H1 (cell line): ENCODE results near the gene FAT1. TPM values are rescaled to one million over a fixed set of nuclear protein-coding genes. Genes with fewer than 3 reads are reported as not detected.

Experiments
- CTCF ChIA-PET: fragments of 300-600 bp; sonication (Branson Sonifier 250); formaldehyde crosslinking; loops from one replicate; lab custom pipeline; 2021; ENCODE audit not compliant: partially characterized antibody; lab: Charles Lee
- POLR2A ChIA-PET: fragments of 300-600 bp; sonication (Branson Sonifier 250); formaldehyde crosslinking; loops from one replicate; lab custom pipeline; 2021; ENCODE audit warnings: inconsistent platforms; ENCODE audit not compliant: partially characterized antibody; lab: Charles Lee
- DNase-seq, 2 experiments: peaks; one replicate each; pipeline versions ENCODE4 v3.0.0 to v3.0.0-alpha.2; 2010 to 2022; ENCODE audit warnings: low spot score in 2 of 2, low read depth in 1 of 2, mixed read lengths in 1 of 2
- FAIRE-seq: peaks from 2 replicates; lab custom pipeline; 2011; peaks lifted over from hg19 to GRCh38; lab: Jason Lieb, UNC
- H2AFZ ChIP-seq: 2 replicates; pipeline ENCODE4 v1.8.1; 2012; ENCODE audit warnings: low read length, inconsistent platforms
- H2AK5ac ChIP-seq: 2 replicates; pipeline ENCODE4 v1.6.1; 2013; ENCODE audit warnings: low read depth, low read length
- H2BK120ac ChIP-seq: replicated peaks from 2 replicates; pipeline ENCODE3; 2013; ENCODE audit warnings: low read depth, low read length, inconsistent platforms
- H2BK12ac ChIP-seq: 2 replicates; pipeline ENCODE4 v1.6.1; 2013; ENCODE audit warnings: low read depth, low read length
- H2BK15ac ChIP-seq: 2 replicates; pipeline ENCODE4 v1.6.1; 2013; ENCODE audit warnings: low read length
- H2BK20ac ChIP-seq: 2 replicates; pipeline ENCODE4 v1.6.1; 2013; ENCODE audit warnings: low read length
- H2BK5ac ChIP-seq: 2 replicates; pipeline ENCODE4 v1.6.1; 2013; ENCODE audit warnings: low read depth, low read length
- H3K14ac ChIP-seq: 2 replicates; pipeline ENCODE4 v1.6.1; 2013; ENCODE audit warnings: inconsistent platforms; ENCODE audit not compliant: insufficient read length
- H3K18ac ChIP-seq: 2 replicates; pipeline ENCODE4 v1.6.1; 2013; ENCODE audit warnings: low read length; ENCODE audit errors: extremely low read depth
- H3K23ac ChIP-seq: 2 replicates; pipeline ENCODE4 v1.6.1; 2013; ENCODE audit warnings: inconsistent platforms; ENCODE audit not compliant: insufficient read length
- H3K23me2 ChIP-seq: 2 replicates; pipeline ENCODE4 v1.6.1; 2013; ENCODE audit warnings: low read depth, low read length
- H3K27ac ChIP-seq: 2 replicates; pipeline ENCODE4 v1.6.1; 2011; ENCODE audit warnings: low read depth, low read length, inconsistent platforms
- H3K27me3 ChIP-seq, 4 experiments: replicated peaks in 1 of 4; 1 replicate in 1 of 4; 2 replicates in 3 of 4; pipeline versions ENCODE4 v1.6.1 to v1.8.1; 2011 to 2013; ENCODE audit warnings: low read length in 3 of 4, mild to moderate bottlenecking in 3 of 4, inconsistent platforms in 2 of 4, mixed read lengths in 2 of 4, moderate library complexity in 1 of 4; ENCODE audit not compliant: control insufficient read depth in 3 of 4, insufficient read depth in 3 of 4; ENCODE audit errors: extremely low read depth in 1 of 4
- H3K36me3 ChIP-seq, 4 experiments: 2 replicates each; pipeline versions ENCODE4 v1.6.1 to v1.8.1; 2011 to 2013; ENCODE audit warnings: mild to moderate bottlenecking in 4 of 4, low read length in 3 of 4, moderate library complexity in 2 of 4, control low read depth in 1 of 4, inconsistent platforms in 1 of 4; ENCODE audit not compliant: insufficient read depth in 4 of 4, control insufficient read depth in 2 of 4
- H3K4ac ChIP-seq: replicated peaks from 2 replicates; pipeline ENCODE3; 2013; ENCODE audit warnings: low read length, low read depth, mixed read lengths, inconsistent platforms; ENCODE audit not compliant: insufficient read length
- H3K4me1 ChIP-seq, 4 experiments: replicated peaks in 1 of 4; 1 replicate in 1 of 4; 2 replicates in 3 of 4; pipeline versions ENCODE4 v1.6.1 to v1.8.1; 2011 to 2013; ENCODE audit warnings: low read length in 3 of 4, inconsistent platforms in 2 of 4, mixed read lengths in 1 of 4; ENCODE audit not compliant: insufficient read depth in 4 of 4, control insufficient read depth in 3 of 4
- H3K4me2 ChIP-seq, 2 experiments: 2 replicates each; pipeline versions ENCODE4 v1.6.1 to v1.8.1; 2011 to 2013; ENCODE audit warnings: low read depth in 2 of 2, low read length in 2 of 2, control low read depth in 1 of 2, inconsistent platforms in 1 of 2, mild to moderate bottlenecking in 1 of 2; ENCODE audit not compliant: insufficient read depth in 1 of 2
- H3K4me3 ChIP-seq, 4 experiments: fragments of 200-600, 300-600 bp in 1 of 4; sonication (generic), shearing (Covaris generic), sonication (Bioruptor Twin) in 1 of 4; 2 replicates each; pipeline versions ENCODE4 v1.5.1 to v1.8.1; 2011 to 2016; ENCODE audit warnings: low read length in 4 of 4, low read depth in 3 of 4, control low read depth in 2 of 4, inconsistent platforms in 2 of 4, mild to moderate bottlenecking in 2 of 4, mixed read lengths in 1 of 4, moderate library complexity in 1 of 4; ENCODE audit not compliant: insufficient read depth in 2 of 4; ENCODE audit errors: extremely low read depth in 1 of 4
- H3K56ac ChIP-seq: replicated peaks from 2 replicates; pipeline ENCODE3; 2013; ENCODE audit warnings: low read depth, mild to moderate bottlenecking, mixed read lengths, low read length, inconsistent platforms; ENCODE audit not compliant: insufficient read length
- H3K79me1 ChIP-seq: 2 replicates; pipeline ENCODE4 v1.6.1; 2013; ENCODE audit warnings: low read depth, low read length, control low read depth
- H3K79me2 ChIP-seq, 2 experiments: 2 replicates each; pipeline versions ENCODE4 v1.6.1 to v1.8.1; 2012 to 2013; ENCODE audit warnings: low read length in 2 of 2, mild to moderate bottlenecking in 2 of 2, inconsistent platforms in 1 of 2; ENCODE audit not compliant: insufficient read depth in 2 of 2, control insufficient read depth in 1 of 2
- H3K9ac ChIP-seq, 4 experiments: replicated peaks in 1 of 4; 1 replicate in 1 of 4; 2 replicates in 3 of 4; pipeline versions ENCODE4 v1.6.1 to v1.8.1; 2011 to 2013; ENCODE audit warnings: low read depth in 3 of 4, low read length in 3 of 4, control low read depth in 2 of 4, mild to moderate bottlenecking in 2 of 4, moderate library complexity in 2 of 4, inconsistent platforms in 1 of 4; ENCODE audit errors: extremely low read depth in 1 of 4
- H3K9me3 ChIP-seq, 2 experiments: 2 replicates each; pipeline versions ENCODE4 v1.6.1 to v1.8.1; 2012 to 2013; ENCODE audit warnings: mild to moderate bottlenecking in 2 of 2, moderate library complexity in 2 of 2, control low read depth in 1 of 2, inconsistent platforms in 1 of 2, low read depth in 1 of 2, low read length in 1 of 2, mixed read lengths in 1 of 2; ENCODE audit not compliant: insufficient read depth in 2 of 2
- H4K20me1 ChIP-seq, 2 experiments: replicated peaks in 1 of 2; 2 replicates each; pipeline versions ENCODE3 to v1.8.1; 2011 to 2013; ENCODE audit warnings: inconsistent platforms in 2 of 2, low read length in 2 of 2, mild to moderate bottlenecking in 1 of 2; ENCODE audit not compliant: insufficient read depth in 2 of 2, control insufficient read depth in 1 of 2
- H4K5ac ChIP-seq: 2 replicates; pipeline ENCODE4 v1.6.1; 2013; ENCODE audit warnings: low read length, low read depth, mixed read lengths, inconsistent platforms; ENCODE audit not compliant: insufficient read length
- H4K8ac ChIP-seq: 2 replicates; pipeline ENCODE4 v1.8.0; 2013; ENCODE audit warnings: mild to moderate bottlenecking, moderate library complexity, low read length, inconsistent platforms; ENCODE audit not compliant: insufficient read depth; ENCODE audit errors: extremely low read depth
- H4K91ac ChIP-seq: replicated peaks from 2 replicates; pipeline ENCODE3; 2013; ENCODE audit warnings: low read length, mixed read lengths, inconsistent platforms; ENCODE audit not compliant: insufficient read length
- ASH2L ChIP-seq: fragments of 200-600, 300-600 bp; sonication (generic); IDR thresholded peaks from one replicate; pipeline ENCODE4 v1.7.1; 2017; ENCODE audit warnings: low read length
- BCL11A ChIP-seq, 2 experiments: IDR thresholded peaks; one replicate each; pipeline ENCODE4 v1.6.1; 2011; ENCODE audit warnings: low read depth in 2 of 2, low read length in 2 of 2, mild to moderate bottlenecking in 2 of 2
- CTBP2 ChIP-seq: IDR thresholded peaks from 2 replicates; pipeline ENCODE4 v1.7.0; 2011; ENCODE audit warnings: borderline replicate concordance, mild to moderate bottlenecking, moderate library complexity, mixed read lengths, low read length; ENCODE audit not compliant: insufficient read depth, insufficient read length
- EP300 ChIP-seq, 2 experiments: IDR thresholded peaks; 1 replicate in 1 of 2; 2 replicates in 1 of 2; pipeline ENCODE4 v1.6.1; 2011 to 2012; ENCODE audit warnings: low read depth in 2 of 2, low read length in 2 of 2, mild to moderate bottlenecking in 2 of 2, borderline replicate concordance in 1 of 2, inconsistent platforms in 1 of 2, moderate library complexity in 1 of 2
- KDM4A ChIP-seq: IDR thresholded peaks from one replicate; pipeline ENCODE4 v1.7.1; 2012; ENCODE audit warnings: low read depth, mild to moderate bottlenecking, moderate library complexity, low read length, inconsistent platforms; ENCODE audit not compliant: severe bottlenecking
- KDM5A ChIP-seq: fragments of 200-600 bp; IDR thresholded peaks from 2 replicates; pipeline ENCODE4 v1.7.1; 2012; ENCODE audit warnings: mild to moderate bottlenecking, low read length, inconsistent platforms, mixed read lengths
- POLR2AphosphoS5 ChIP-seq: IDR thresholded peaks from 2 replicates; pipeline ENCODE4 v1.6.1; 2011; ENCODE audit warnings: low read depth, low read length
- POU5F1 ChIP-seq: IDR thresholded peaks from 2 replicates; pipeline ENCODE4 v1.6.1; 2011; ENCODE audit warnings: low read depth, mild to moderate bottlenecking, low read length, moderate library complexity
- SIN3A ChIP-seq, 2 experiments: IDR thresholded peaks in 1 of 2; conservative IDR thresholded peaks in 1 of 2; 2 replicates each; pipeline ENCODE4 v1.6.1; 2011 to 2012; ENCODE audit warnings: low read length in 2 of 2, improper control_type of control experiment in 1 of 2, low read depth in 1 of 2, mild to moderate bottlenecking in 1 of 2
- SP1 ChIP-seq: IDR thresholded peaks from 2 replicates; pipeline ENCODE4 v1.6.1; 2011; ENCODE audit warnings: low read depth, low read length
- SRF ChIP-seq: IDR thresholded peaks from 2 replicates; pipeline ENCODE4 v1.6.1; 2011; ENCODE audit warnings: mild to moderate bottlenecking, low read depth, low read length, moderate library complexity
- SUZ12 ChIP-seq: fragments of 200-600 bp; sonication (generic); IDR thresholded peaks from 2 replicates; pipeline ENCODE4 v1.6.1; 2012; ENCODE audit warnings: mild to moderate bottlenecking, inconsistent platforms, low read length, moderate library complexity, mixed read lengths
- TAF7 ChIP-seq: optimal IDR thresholded peaks from 2 replicates; pipeline ENCODE3; 2011; ENCODE audit warnings: low read depth, mild to moderate bottlenecking, inconsistent platforms, low read length, moderate library complexity, borderline replicate concordance
- WGBS, 2 experiments: shearing (Covaris generic) in 1 of 2; methylation state at CpG; one replicate each; pipeline versions ENCODE4 v1.1.6 to v1.1.7; 2013 to 2015; ENCODE audit warnings: low lambda C conversion rate in 2 of 2, mixed read lengths in 2 of 2, inconsistent platforms in 1 of 2, low coverage in 1 of 2, missing lambda C conversion rate in 1 of 2; ENCODE audit not compliant: insufficient replicate concordance in 2 of 2, insufficient coverage in 1 of 2, insufficient read length in 1 of 2; ENCODE audit errors: extremely low coverage in 1 of 2, missing lambda C conversion rate in 1 of 2; 5-methylcytosine and 5-hydroxymethylcytosine counted together
- polyA plus RNA-seq, 7 experiments: library from polyadenylated mRNA; depleted of rRNA in 3 of 7; stranded (reverse) in 5 of 7; unstranded in 2 of 7; fragments of >200 nt in 5 of 7; fragments of 200-250 nt in 2 of 7; gene quantifications; 1 replicate in 5 of 7; 2 replicates in 1 of 7; 4 replicates in 1 of 7; pipeline versions ENCODE4 v1.2.1 to v1.2.3, GENCODE V29; 2011 to 2013; ENCODE audit warnings: missing spikeins in 2 of 7, mixed read lengths in 2 of 7
- total RNA-seq: library from RNA; stranded (reverse); fragmentation: NEBNext Ultra II Directional; extraction: Animal tissue kit (Norgen Biotek cat#: 25700); gene quantifications from 2 replicates; pipeline ENCODE4 v1.2.1, GENCODE V29; 2021

The FAT1 gene
- total and polyA plus RNA-seq, 2 of the 8 experiments (the other 6 are each of a cell fraction or from before 2014, with no cell fraction given), result 94.4 to 137 TPM

DNA sequence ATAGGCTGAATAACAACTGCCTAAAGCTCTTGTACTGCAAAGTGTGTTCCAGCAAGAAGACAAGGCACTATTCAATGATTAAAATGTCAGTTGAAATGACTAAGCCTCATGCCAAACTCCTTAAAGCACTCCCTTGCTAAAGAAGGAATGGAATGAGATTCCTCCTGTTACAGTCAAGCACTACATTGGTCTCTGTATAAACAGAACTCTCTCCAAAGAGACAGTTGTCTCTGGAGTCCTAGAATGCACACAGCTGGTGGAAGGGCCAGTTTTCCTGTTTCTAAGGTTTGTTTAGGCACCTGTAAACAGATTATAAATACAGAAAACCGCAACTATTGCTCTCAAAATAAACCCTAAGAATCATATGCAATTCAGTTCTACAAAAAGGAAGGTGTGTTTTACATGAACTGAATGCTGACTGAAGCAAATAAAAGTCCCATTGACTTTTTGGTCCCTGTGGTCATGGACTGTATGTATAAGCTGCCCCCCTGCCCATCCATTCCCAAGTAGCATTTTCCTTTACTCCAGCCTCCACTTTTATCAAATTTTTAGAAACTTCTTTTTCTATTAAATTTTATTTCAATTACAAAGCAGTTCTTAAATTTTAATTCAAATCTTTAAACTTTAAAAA lies 47.0 kb downstream of the FAT1 start:
- peaks cover 0 to 1% (median 0%) of the 10 kb centered on the region in 4 experiments; a peak in 1 of 8 replicates for H3K36me3 ChIP-seq
- no peak overlapping the region for H3K9ac ChIP-seq
- H3K79me1 ChIP-seq, result no peaks in the 10 kb centered on the region; the same call in 1 of the 2 replicates
- no peak overlapping the region for H3K14ac ChIP-seq
- ChIA-PET POLR2A (no interaction called here), CTCF (interaction anchor here (1.8 kb wide), 1 partner anchor 43 kb away, joined by 9 read pairs; no protein-coding TSS in a partner anchor)
- H4K20me1 ChIP-seq, result no peaks in the 10 kb centered on the region
- peaks cover 0 to 84% of the 10 kb centered on the region in 2 experiments; a peak in 3 of 4 replicates for H3K79me2 ChIP-seq
- no peak overlapping the region for H4K91ac ChIP-seq
- no peak overlapping the region for H4K5ac ChIP-seq
- no peak overlapping the region for H2AFZ ChIP-seq
- DNase-seq, result no peak
- 42% methylated on average over 1 of the region's 1 CpG; no CpG with 5 or more reads in 1 of the 2 experiments for WGBS, 2 experiments
- no peak overlapping the region for H2BK12ac ChIP-seq
- H4K8ac ChIP-seq, result no peak overlapping the region
- H2BK5ac ChIP-seq, result no peak overlapping the region
- no peak overlapping the region for H2BK20ac ChIP-seq
- H3K4me3 ChIP-seq, result no peak overlapping the region
- no peak overlapping the region for H3K27ac ChIP-seq
- peak; percentile 75 for FAIRE-seq
- no peak overlapping the region; the same call in 1 of the 2 replicates for H3K18ac ChIP-seq
- H3K27me3 ChIP-seq, result no peaks in the 10 kb centered on the region
- H3K56ac ChIP-seq, result no peak overlapping the region
- H3K23me2 ChIP-seq, result no peaks in the 10 kb centered on the region
- no peak overlapping the region for H2AK5ac ChIP-seq
- no peak overlapping the region; a peak in 1 of 4 replicates for H3K4me2 ChIP-seq
- H2BK120ac ChIP-seq, result no peak overlapping the region
- H3K9me3 ChIP-seq, result no peaks in the 10 kb centered on the region
- H3K4ac ChIP-seq, result no peak overlapping the region
- H2BK15ac ChIP-seq, result no peak overlapping the region
- peaks cover 0 to 18% (median 5%) of the 10 kb centered on the region in 4 experiments; a peak in 2 of 7 replicates for H3K4me1 ChIP-seq
- H3K23ac ChIP-seq, result no peak overlapping the region
- TF ChIP-seq SRF (no peak), ASH2L (no peak), CTBP2 (no peak), SP1 (no peak), POU5F1 (no peak), BCL11A (IDR thresholded peaks at IDR 0.05; ENCODE audit: low read depth in 2 of 2, low read length in 2 of 2) (no peak), SIN3A (conservative IDR thresholded peaks at IDR 0.05 in 1 of 2, IDR thresholded peaks at IDR 0.05 in 1 of 2; ENCODE audit: low read depth in 1 of 2, low read length in 2 of 2) (no peak), KDM4A (no peak), TAF7 (no peak), KDM5A (no peak), SUZ12 (no peak), POLR2AphosphoS5 (no peak), EP300 (IDR thresholded peaks at IDR 0.05; ENCODE audit: borderline replicate concordance in 1 of 2, low read depth in 2 of 2, low read length in 2 of 2) (no peak)
